ENCODE measurements around the gene SPNS2. TPM values are rescaled to one million over a fixed set of nuclear protein-coding genes. Genes with fewer than 3 reads are reported as not detected.

Gene SPNS2
- total and polyA plus RNA-seq, 10 of the 15 experiments (the other 5 are each of a cell fraction or from before 2014, with no cell fraction given), result 0.04 to 1.1 (median 0.23) TPM; not detected in 2

DNA sequence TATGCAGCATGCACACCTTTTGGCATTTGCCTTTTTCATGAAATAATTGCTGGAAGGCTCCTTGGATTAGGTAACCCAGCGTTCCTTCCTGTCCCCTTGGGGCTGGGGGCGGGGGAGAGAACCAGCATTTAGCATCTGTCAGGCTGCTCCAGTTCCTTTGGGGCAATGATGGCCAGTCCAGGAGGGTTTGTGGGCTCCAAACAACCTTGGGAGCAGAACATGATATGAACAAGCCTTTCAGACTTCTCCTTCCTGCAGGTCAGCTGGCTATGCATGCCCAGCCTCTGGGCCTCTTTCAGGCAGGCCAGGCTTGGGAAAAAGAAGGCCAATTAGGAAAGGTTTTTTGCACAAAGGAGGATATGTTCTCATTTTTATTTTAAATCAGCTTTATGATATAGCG, 84.5 kb downstream of the SPNS2 start (continued):
- TF ChIP-seq RELA (IDR thresholded peaks at IDR 0.05; ENCODE audit: borderline replicate concordance, partially characterized antibody) (no peak), ZBED1 (IDR thresholded peaks at IDR 0.05; ENCODE audit: borderline replicate concordance) (no peak), SREBF1 (IDR thresholded peaks at IDR 0.05; ENCODE audit: low read length) (no peak), IKZF1 (conservative IDR thresholded peaks at IDR 0.05) (no peak)
- TF ChIP-seq, protein P1, sequence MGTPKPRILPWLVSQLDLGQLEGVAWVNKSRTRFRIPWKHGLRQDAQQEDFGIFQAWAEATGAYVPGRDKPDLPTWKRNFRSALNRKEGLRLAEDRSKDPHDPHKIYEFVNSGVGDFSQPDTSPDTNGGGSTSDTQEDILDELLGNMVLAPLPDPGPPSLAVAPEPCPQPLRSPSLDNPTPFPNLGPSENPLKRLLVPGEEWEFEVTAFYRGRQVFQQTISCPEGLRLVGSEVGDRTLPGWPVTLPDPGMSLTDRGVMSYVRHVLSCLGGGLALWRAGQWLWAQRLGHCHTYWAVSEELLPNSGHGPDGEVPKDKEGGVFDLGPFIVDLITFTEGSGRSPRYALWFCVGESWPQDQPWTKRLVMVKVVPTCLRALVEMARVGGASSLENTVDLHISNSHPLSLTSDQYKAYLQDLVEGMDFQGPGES (IDR thresholded peaks at IDR 0.05), result no peak

DNA sequence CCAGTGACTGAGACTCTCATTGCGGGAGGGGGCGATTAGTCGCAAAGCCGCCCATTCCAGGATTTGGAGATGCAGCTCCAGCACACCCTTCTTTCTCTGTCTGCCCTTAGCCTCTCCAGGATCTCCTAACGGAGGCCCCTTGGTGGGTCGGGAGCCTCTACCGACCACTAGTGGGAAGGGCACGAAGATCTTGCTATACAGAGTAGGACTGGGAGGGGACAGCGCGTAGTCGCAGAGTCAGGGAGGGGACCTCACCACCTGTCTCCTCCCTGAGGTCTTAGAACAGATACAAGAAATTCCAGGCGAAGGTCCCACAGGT, 85.1 kb downstream of the SPNS2 start:
- TF ChIP-seq BACH1 (IDR thresholded peaks at IDR 0.05; ENCODE audit: borderline replicate concordance), result no peak
- no peak for TF ChIP-seq BMI1 (IDR thresholded peaks at IDR 0.05; ENCODE audit: borderline replicate concordance)
- no peak for TF ChIP-seq ZNF622 (IDR thresholded peaks at IDR 0.05)
- TF ChIP-seq, protein P2, sequence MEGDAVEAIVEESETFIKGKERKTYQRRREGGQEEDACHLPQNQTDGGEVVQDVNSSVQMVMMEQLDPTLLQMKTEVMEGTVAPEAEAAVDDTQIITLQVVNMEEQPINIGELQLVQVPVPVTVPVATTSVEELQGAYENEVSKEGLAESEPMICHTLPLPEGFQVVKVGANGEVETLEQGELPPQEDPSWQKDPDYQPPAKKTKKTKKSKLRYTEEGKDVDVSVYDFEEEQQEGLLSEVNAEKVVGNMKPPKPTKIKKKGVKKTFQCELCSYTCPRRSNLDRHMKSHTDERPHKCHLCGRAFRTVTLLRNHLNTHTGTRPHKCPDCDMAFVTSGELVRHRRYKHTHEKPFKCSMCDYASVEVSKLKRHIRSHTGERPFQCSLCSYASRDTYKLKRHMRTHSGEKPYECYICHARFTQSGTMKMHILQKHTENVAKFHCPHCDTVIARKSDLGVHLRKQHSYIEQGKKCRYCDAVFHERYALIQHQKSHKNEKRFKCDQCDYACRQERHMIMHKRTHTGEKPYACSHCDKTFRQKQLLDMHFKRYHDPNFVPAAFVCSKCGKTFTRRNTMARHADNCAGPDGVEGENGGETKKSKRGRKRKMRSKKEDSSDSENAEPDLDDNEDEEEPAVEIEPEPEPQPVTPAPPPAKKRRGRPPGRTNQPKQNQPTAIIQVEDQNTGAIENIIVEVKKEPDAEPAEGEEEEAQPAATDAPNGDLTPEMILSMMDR (IDR thresholded peaks at IDR 0.05 in 2 of 3, conservative IDR thresholded peaks at IDR 0.05 in 1 of 3; ENCODE audit: control insufficient read depth in 2 of 3, extremely low read depth in 1 of 3, insufficient read depth in 1 of 3, low read depth in 3 of 3, low read length in 3 of 3), result peak in 1 of 3 experiments; percentile 7; a peak in 1 of 6 replicates
- Histone ChIP-seq H2AFZ (ENCODE audit: control insufficient read depth, low read depth, low read length) (no peak overlapping the region), H3K27me3 (replicated peaks in 1 of 2; ENCODE audit: control insufficient read depth in 2 of 2, insufficient read depth in 2 of 2, low read length in 1 of 2) (peaks cover 8% of the 10 kb centered on the region in 2 experiments), H3K27ac (ENCODE audit: control insufficient read depth, insufficient read depth) (no peak overlapping the region), H3K4me1 (ENCODE audit: control insufficient read depth, insufficient read depth, low read length) (no peaks in the 10 kb centered on the region), H3K9ac (ENCODE audit: control insufficient read depth, insufficient read depth, low read length) (no peak overlapping the region), H3K79me2 (ENCODE audit: control insufficient read depth, insufficient read depth, low read length) (no peaks in the 10 kb centered on the region), H4K20me1 (ENCODE audit: control insufficient read depth, insufficient read depth) (no peaks in the 10 kb centered on the region; the same call in none of the 2 replicates), H3K36me3 (ENCODE audit: control insufficient read depth in 2 of 2, insufficient read depth in 2 of 2, low read length in 1 of 2) (no peaks in the 10 kb centered on the region), H3K4me3 (no peak overlapping the region), H3K9me3 (replicated peaks; ENCODE audit: control insufficient read depth, insufficient read depth, low read length) (no peaks in the 10 kb centered on the region; the same call in 2 of the 3 replicates), H3K4me2 (ENCODE audit: control insufficient read depth, insufficient read depth) (0 out of 2 replicates have a peak overlapping the region, but pooled peaks have one; percentile 17)
- ChIA-PET CTCF (no interaction called here), SMC1A (ENCODE audit: uncharacterized antibody, unreplicated experiment) (no interaction called here), POLR2A (no interaction called here), RAD21 (ENCODE audit: unreplicated experiment) (no interaction called here)
- intact Hi-C loops (cut with micrococcal nuclease; ENCODE audit: unreplicated experiment), result no loop called here
- 54% methylated on average over 12 of the region's 12 CpGs for WGBS (ENCODE audit: insufficient coverage, insufficient replicate concordance, low lambda C conversion rate, missing lambda C conversion rate)
- no TSS peak for BruUV-seq (replicated peaks)
- DNase-seq (ENCODE audit: low read depth, low spot score) (no peak), FAIRE-seq (no peak), ATAC-seq (peak; percentile 52; the same call in 2 of the 3 replicates)
- in situ Hi-C loops (cut with MboI), result no loop called here
